ENCODE measurements around the gene B3GALNT1. TPM values are rescaled to one million over a fixed set of nuclear protein-coding genes. Genes with fewer than 3 reads are reported as not detected.
"Not testable (repeated sequence)": the region's sequence is repeated elsewhere in the genome, so short reads cannot be mapped to it uniquely, and the experiment has no call there.

B3GALNT1 gene
- total and polyA plus RNA-seq, 8 donors, result 2.0 to 7.7 (median 5.0) TPM

DNA sequence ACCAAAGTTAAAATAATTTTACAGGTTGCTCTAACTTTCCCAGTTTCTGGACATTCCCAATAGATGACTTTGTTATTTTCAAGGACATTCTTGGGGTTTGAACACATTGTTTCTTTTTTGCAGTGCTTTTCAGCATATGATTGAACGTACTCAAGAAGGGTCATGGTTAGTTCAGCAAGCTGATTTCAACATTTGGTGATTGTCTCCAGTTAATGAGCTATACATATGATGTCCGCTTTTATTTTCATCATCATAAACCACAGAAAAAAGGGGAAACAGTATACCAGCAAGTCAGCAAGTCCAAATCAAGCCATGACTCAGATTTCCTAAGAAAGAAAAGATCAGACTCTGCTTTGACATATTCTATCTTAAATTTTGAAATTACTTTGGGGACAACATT lies 69.4 kb downstream of the B3GALNT1 start:
- Histone ChIP-seq H3K4me3 (no peak overlapping the region), H3K27ac (peak overlapping the region in 1 of 4 donors; percentile 38), H3K36me3 (no peaks in the 10 kb centered on the region), H3K27me3 (no peaks in the 10 kb centered on the region), H3K9me3 (no peaks in the 10 kb centered on the region), H3K4me1 (no peaks in the 10 kb centered on the region)
- ATAC-seq (peak in 2 of 4 donors; percentile 72 to 77), DNase-seq (no peak), FAIRE-seq (no peak)
- no peak for TF ChIP-seq CTCF (IDR thresholded peaks at IDR 0.05)
- 85 to 86% methylated on average over 2 of the region's 2 CpGs for WGBS, 2 donors
- intact Hi-C loops (cut with DNase I), result no loop called here

DNA sequence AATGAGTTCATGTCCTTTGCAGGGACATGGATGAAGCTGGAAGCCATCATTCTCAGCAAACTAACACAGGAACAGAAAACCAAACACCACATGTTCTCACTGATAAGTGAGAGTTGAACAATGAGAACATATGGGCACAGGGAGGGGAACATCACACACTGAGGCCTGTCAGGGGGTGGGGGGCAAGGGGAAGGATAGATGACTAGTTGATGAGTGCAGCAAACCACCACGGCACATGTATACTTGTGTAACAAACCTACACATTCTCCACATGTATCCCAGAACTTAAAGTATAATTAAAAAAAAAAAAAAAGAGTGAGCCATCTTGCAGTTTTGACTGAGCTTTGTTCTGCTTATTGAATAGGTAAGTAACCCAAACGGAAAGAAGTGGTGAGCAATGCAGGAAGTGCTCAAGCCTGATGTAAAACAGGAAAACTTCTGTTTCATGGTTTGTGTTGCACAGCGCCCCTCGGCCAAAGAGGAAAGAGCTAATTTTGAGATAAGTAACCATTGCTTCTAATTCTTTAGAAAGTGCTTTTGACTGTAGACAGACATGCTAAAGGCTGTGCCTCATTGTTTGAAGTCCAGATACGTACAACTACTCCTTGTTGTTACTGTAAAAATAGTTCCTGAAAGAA lies 70.1 kb downstream of the B3GALNT1 start:
- 85 to 94% methylated on average over 5 of the region's 5 CpGs for WGBS, 2 donors
- DNase-seq, result not testable (repeated sequence)
- peak overlapping the region in 1 of 4 donors; percentile 38 for H3K27ac ChIP-seq

More for the DNA sequence above, 70.1 kb downstream of the B3GALNT1 start:
- H3K9me3 ChIP-seq; intact Hi-C loops (cut with DNase I); H3K4me1 ChIP-seq; H3K36me3 ChIP-seq; FAIRE-seq; H3K4me3 ChIP-seq; H3K27me3 ChIP-seq: not testable (repeated sequence)
- peak in 2 of 4 donors; percentile 34 to 53 for ATAC-seq

Other genes starting within 250 kb of the B3GALNT1 start
- 10 to 100 TPM; 37.3 to 54.5 (median 45.6) TPM for gene NMD3, start 116.0 kb upstream of the B3GALNT1 start, total RNA-seq
- gene NMD3, start 116.0 kb upstream of the B3GALNT1 start, polyA plus RNA-seq, result 10 to 100 TPM; 15.7 to 19.2 TPM